HepG2 (cell line): Measurements from ENCODE around the gene TMEM125. TPM values are rescaled to one million over a fixed set of nuclear protein-coding genes. Genes with fewer than 3 reads are reported as not detected.
A peak's percentile ranks its signal among the peaks of the same experiment; 100 is the strongest.

ENCODE experiments used
- ASH2L ChIP-seq: fragments of 300-600, 200-600 bp; sonication (generic); IDR thresholded peaks from 2 replicates; pipeline ENCODE4 v1.7.0; 2017; ENCODE audit warnings: low read depth, mild to moderate bottlenecking, moderate library complexity, mixed read lengths, low read length; ENCODE audit not compliant: insufficient read length
- ELF1 ChIP-seq: sonication (generic); formaldehyde crosslinking; IDR thresholded peaks from 2 replicates; pipeline ENCODE4 v1.4.0; 2020; ENCODE audit warnings: missing genetic modification reagents
- FOSL2 ChIP-seq: sonication (generic); formaldehyde crosslinking; IDR thresholded peaks from 2 replicates; pipeline ENCODE4 v1.4.0; 2020; ENCODE audit warnings: missing genetic modification reagents
- FOXK2 ChIP-seq: fragments of 450-650 bp; IDR thresholded peaks from 2 replicates; pipeline ENCODE4 v1.6.1; 2016
- HHEX ChIP-seq: IDR thresholded peaks from 2 replicates; pipeline ENCODE4 v1.6.1; 2016; ENCODE audit warnings: control low read depth
- HOXD1 ChIP-seq: sonication (generic); formaldehyde crosslinking; IDR thresholded peaks from 2 replicates; pipeline ENCODE4 v1.5.0; 2020; ENCODE audit warnings: missing genetic modification reagents
- IRF2 ChIP-seq: IDR thresholded peaks from 2 replicates; pipeline ENCODE4 v1.6.1; 2018; ENCODE audit warnings: missing genetic modification reagents, missing compliant biosample characterization
- KLF9 ChIP-seq: IDR thresholded peaks from 2 replicates; pipeline ENCODE4 v1.6.1; 2016; ENCODE audit warnings: low read depth
- MAF1 ChIP-seq: sonication (generic); formaldehyde crosslinking; IDR thresholded peaks from 2 replicates; pipeline ENCODE4 v1.5.0; 2020; ENCODE audit warnings: missing genetic modification reagents, borderline replicate concordance
- RFX3 ChIP-seq: IDR thresholded peaks from 2 replicates; pipeline ENCODE4 v1.6.1; 2016; ENCODE audit warnings: missing biosample characterization, missing genetic modification reagents
- SMARCC2 ChIP-seq: fragments of 450-650 bp; IDR thresholded peaks from 2 replicates; pipeline ENCODE4 v1.6.1; 2017; ENCODE audit warnings: antibody characterized with exemption, mild to moderate bottlenecking
- SMYD3 ChIP-seq: sonication (generic); formaldehyde crosslinking; IDR thresholded peaks from 2 replicates; pipeline ENCODE4 v1.8.1; 2023; ENCODE audit warnings: mild to moderate bottlenecking, missing genetic modification reagents
- SOX5 ChIP-seq: IDR thresholded peaks from 2 replicates; pipeline ENCODE4 v1.6.1; 2016; ENCODE audit warnings: borderline replicate concordance
- TOE1 ChIP-seq: sonication (generic); formaldehyde crosslinking; IDR thresholded peaks from 2 replicates; pipeline ENCODE4 v1.4.0; 2020; ENCODE audit warnings: mild to moderate bottlenecking, missing genetic modification reagents
- ZFP36L1 ChIP-seq: sonication (generic); formaldehyde crosslinking; IDR thresholded peaks from 2 replicates; pipeline ENCODE4 v1.8.0; 2022; ENCODE audit warnings: mild to moderate bottlenecking, missing genetic modification reagents, moderate library complexity
- ZNF235 ChIP-seq: sonication (generic); formaldehyde crosslinking; IDR thresholded peaks from 2 replicates; pipeline ENCODE4 v1.8.1; 2023; ENCODE audit warnings: mild to moderate bottlenecking, missing genetic modification reagents, borderline replicate concordance
- ZNF326 ChIP-seq: sonication (generic); formaldehyde crosslinking; IDR thresholded peaks from 2 replicates; pipeline ENCODE4 v1.4.0; 2020; ENCODE audit warnings: missing genetic modification reagents, borderline replicate concordance
- ZNF451 ChIP-seq: sonication (generic); formaldehyde crosslinking; IDR thresholded peaks from 2 replicates; pipeline ENCODE4 v1.5.0; 2020; ENCODE audit warnings: mild to moderate bottlenecking, missing genetic modification reagents
- ZNF577 ChIP-seq: sonication (generic); formaldehyde crosslinking; IDR thresholded peaks from 2 replicates; pipeline ENCODE4 v1.4.0; 2020; ENCODE audit warnings: mild to moderate bottlenecking, low read depth, missing genetic modification reagents, borderline replicate concordance
- ZNF589 ChIP-seq: sonication (generic); formaldehyde crosslinking; conservative IDR thresholded peaks from 2 replicates; pipeline ENCODE4 v1.8.0; 2022; ENCODE audit warnings: mild to moderate bottlenecking, moderate library complexity, missing genetic modification reagents
- ZNF75D ChIP-seq: sonication (generic); formaldehyde crosslinking; IDR thresholded peaks from 2 replicates; pipeline ENCODE4 v1.8.1; 2023; ENCODE audit warnings: missing genetic modification reagents, mild to moderate bottlenecking, borderline replicate concordance
- ZNF768 ChIP-seq: sonication (generic); formaldehyde crosslinking; IDR thresholded peaks from 2 replicates; pipeline ENCODE4 v1.4.0; 2020; ENCODE audit warnings: missing genetic modification reagents
- polyA plus RNA-seq, 8 experiments: library from polyadenylated mRNA; depleted of rRNA in 3 of 8; stranded (reverse) in 7 of 8; unstranded in 1 of 8; fragments of >200 nt; fragmentation: Illumina TruSeq in 4 of 8; extraction: Trizol in 4 of 8; gene quantifications; 2 replicates each; pipeline versions ENCODE4 v1.2.1 to v1.2.3, GENCODE V29; 2011 to 2016; ENCODE audit warnings: low read depth in 4 of 8, missing spikeins in 1 of 8, mixed read lengths in 1 of 8; ENCODE audit not compliant: insufficient read depth in 1 of 8
- total RNA-seq, 5 experiments: library from RNA; depleted of rRNA; stranded (reverse); fragments of >200 nt; fragmentation: Illumina TruSeq; extraction: Trizol; gene quantifications; 2 replicates each; pipeline ENCODE4 v1.2.3, GENCODE V29; 2016; ENCODE audit warnings: low read depth in 1 of 5
- TF ChIP-seq, protein P1 (sequence below): IDR thresholded peaks from 2 replicates; pipeline ENCODE4 v1.6.1; 2016; ENCODE audit warnings: low read depth, control low read depth
- TF ChIP-seq, protein P2 (sequence below): sonication (generic); formaldehyde crosslinking; IDR thresholded peaks from 2 replicates; pipeline ENCODE4 v1.9.0; 2021; ENCODE audit warnings: missing genetic modification reagents, borderline replicate concordance
- TF ChIP-seq, protein P3 (sequence below): sonication (generic); formaldehyde crosslinking; IDR thresholded peaks from 2 replicates; pipeline ENCODE4 v1.5.1; 2020; ENCODE audit warnings: missing genetic modification reagents, mild to moderate bottlenecking, borderline replicate concordance
- TF ChIP-seq, protein P4 (sequence below): sonication (generic); formaldehyde crosslinking; IDR thresholded peaks from 2 replicates; pipeline ENCODE4 v1.8.0; 2022; ENCODE audit warnings: low read depth, missing genetic modification reagents

The TMEM125 gene
- total and polyA plus RNA-seq, 2 of the 13 experiments (the other 11 are each of a cell fraction or from before 2014, with no cell fraction given) = 0.03 TPM; not detected in 1

DNA sequence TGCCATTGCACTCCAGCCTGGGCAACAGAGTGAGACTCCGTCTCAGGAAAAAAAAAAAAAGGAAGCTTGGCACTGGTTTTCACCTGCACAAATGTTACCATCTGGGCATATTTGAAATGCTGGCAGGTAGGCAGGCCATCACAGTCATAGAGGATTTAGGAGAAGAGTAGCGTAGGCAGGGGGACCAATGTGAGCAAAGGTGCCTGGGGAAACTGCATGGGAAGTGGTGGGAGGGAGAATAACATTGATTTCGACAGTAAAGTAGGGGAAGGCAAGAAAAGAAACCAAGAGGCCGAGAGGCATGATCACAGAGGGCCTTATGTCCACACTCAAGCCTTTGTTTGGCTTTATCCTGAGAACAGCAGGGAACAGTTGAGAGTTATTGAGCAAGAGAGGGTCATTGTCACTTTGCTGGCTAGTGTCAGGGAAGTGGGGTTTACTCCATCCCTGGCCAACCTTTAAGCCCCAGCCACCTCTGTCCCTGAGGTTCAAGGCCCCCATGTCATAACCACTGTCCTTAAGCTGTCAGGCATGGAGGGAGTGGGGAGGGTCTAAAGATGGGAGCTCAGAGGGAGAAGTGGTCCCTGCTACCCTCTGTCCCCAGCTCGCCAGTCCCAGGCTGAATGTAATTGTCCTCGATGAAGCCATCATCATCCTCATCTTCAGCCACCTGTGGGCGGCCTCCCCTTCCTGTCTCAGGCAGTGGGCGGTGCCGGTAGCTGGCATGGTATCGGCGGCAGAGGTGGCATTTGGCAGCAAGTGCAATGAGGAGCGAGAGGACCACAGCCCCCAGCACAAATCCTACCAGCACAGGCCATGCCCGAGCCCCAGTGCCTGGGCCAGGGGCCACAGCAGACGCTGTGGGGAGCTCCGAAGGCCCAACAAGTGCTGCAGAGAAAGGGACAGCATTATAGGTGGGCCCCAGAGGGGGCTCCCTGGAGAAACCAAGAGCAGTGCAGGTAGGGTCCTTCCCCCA, 12.7 kb downstream of the TMEM125 start (continued):
- TF ChIP-seq FOSL2 (CRISPR knock-in tag) (peak; percentile 66), RFX3 (CRISPR knock-in tag) (no peak), ZNF235 (CRISPR knock-in tag) (no peak), ELF1 (CRISPR knock-in tag) (no peak; the same call in 1 of the 2 replicates), IRF2 (peak; percentile 54; the same call in 1 of the 2 replicates), FOXK2 (no peak), HOXD1 (CRISPR knock-in tag) (no peak), KLF9 (no peak), ZFP36L1 (CRISPR knock-in tag) (no peak), SMYD3 (no peak), MAF1 (CRISPR knock-in tag) (no peak), ZNF326 (CRISPR knock-in tag) (no peak), ZNF75D (no peak), SMARCC2 (no peak), HHEX (CRISPR knock-in tag) (0 out of 2 replicates have a peak, but pooled peaks have one; percentile 35), ZNF451 (CRISPR knock-in tag) (no peak), ZNF577 (CRISPR knock-in tag) (no peak), SOX5 (CRISPR knock-in tag) (peak; percentile 98), ASH2L (no peak), TOE1 (CRISPR knock-in tag) (no peak), ZNF589 (CRISPR knock-in tag) (no peak), ZNF768 (CRISPR knock-in tag) (no peak)
- TF ChIP-seq, protein P1, sequence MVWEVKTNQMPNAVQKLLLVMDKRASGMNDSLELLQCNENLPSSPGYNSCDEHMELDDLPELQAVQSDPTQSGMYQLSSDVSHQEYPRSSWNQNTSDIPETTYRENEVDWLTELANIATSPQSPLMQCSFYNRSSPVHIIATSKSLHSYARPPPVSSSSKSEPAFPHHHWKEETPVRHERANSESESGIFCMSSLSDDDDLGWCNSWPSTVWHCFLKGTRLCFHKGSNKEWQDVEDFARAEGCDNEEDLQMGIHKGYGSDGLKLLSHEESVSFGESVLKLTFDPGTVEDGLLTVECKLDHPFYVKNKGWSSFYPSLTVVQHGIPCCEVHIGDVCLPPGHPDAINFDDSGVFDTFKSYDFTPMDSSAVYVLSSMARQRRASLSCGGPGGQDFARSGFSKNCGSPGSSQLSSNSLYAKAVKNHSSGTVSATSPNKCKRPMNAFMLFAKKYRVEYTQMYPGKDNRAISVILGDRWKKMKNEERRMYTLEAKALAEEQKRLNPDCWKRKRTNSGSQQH = no peak; the same call in 1 of the 2 replicates
- TF ChIP-seq, protein P2, sequence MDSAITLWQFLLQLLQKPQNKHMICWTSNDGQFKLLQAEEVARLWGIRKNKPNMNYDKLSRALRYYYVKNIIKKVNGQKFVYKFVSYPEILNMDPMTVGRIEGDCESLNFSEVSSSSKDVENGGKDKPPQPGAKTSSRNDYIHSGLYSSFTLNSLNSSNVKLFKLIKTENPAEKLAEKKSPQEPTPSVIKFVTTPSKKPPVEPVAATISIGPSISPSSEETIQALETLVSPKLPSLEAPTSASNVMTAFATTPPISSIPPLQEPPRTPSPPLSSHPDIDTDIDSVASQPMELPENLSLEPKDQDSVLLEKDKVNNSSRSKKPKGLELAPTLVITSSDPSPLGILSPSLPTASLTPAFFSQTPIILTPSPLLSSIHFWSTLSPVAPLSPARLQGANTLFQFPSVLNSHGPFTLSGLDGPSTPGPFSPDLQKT (CRISPR knock-in tag) = no peak
- TF ChIP-seq, protein P3, sequence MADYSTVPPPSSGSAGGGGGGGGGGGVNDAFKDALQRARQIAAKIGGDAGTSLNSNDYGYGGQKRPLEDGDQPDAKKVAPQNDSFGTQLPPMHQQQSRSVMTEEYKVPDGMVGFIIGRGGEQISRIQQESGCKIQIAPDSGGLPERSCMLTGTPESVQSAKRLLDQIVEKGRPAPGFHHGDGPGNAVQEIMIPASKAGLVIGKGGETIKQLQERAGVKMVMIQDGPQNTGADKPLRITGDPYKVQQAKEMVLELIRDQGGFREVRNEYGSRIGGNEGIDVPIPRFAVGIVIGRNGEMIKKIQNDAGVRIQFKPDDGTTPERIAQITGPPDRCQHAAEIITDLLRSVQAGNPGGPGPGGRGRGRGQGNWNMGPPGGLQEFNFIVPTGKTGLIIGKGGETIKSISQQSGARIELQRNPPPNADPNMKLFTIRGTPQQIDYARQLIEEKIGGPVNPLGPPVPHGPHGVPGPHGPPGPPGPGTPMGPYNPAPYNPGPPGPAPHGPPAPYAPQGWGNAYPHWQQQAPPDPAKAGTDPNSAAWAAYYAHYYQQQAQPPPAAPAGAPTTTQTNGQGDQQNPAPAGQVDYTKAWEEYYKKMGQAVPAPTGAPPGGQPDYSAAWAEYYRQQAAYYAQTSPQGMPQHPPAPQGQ (CRISPR knock-in tag) = no peak
- TF ChIP-seq, protein P4, sequence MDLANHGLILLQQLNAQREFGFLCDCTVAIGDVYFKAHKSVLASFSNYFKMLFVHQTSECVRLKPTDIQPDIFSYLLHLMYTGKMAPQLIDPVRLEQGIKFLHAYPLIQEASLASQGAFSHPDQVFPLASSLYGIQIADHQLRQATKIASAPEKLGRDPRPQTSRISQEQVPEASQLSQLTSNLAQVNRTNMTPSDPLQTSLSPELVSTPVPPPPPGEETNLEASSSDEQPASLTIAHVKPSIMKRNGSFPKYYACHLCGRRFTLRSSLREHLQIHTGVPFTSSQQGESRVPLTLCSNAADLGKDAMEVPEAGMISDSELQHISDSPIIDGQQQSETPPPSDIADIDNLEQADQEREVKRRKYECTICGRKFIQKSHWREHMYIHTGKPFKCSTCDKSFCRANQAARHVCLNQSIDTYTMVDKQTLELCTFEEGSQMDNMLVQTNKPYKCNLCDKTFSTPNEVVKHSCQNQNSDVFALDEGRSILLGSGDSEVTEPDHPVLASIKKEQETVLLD (CRISPR knock-in tag) = no peak
